ENCODE results near the gene TMED1.

The TMED1 gene

DNA sequence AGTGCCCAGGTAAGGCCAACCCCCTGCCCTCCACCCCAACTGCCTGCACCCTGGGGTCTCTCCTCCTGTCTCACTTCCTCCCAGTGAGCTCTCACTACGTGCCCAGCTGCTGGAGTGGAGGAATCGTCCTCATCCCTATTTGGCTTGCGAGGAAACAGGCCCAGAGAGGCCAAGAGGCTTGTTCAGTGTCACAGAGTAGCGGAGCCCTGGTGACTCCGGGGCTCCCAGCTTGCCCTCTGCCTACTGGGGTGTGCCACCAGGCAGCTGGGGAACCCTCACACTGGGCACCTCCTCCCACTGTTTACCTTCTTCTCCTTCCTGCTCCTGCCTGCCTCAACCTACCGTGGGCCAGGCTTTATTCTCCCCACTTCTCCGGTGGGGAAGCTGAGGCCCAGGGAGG, 5.6 kb downstream of the TMED1 start:
- Histone ChIP-seq H3K4me3 (ENCODE audit: low read depth, low read length) (no peak overlapping the region), H3K9me3 (ENCODE audit: severe bottlenecking) (no peaks in the 10 kb centered on the region), H3K27me3 (ENCODE audit: insufficient read depth, low read depth, severe bottlenecking) (no peaks in the 10 kb centered on the region), H3K36me3 (peaks cover 75% of the 10 kb centered on the region), H3K27ac (no peak overlapping the region)
- no peak for DNase-seq
- TF ChIP-seq, protein P1, sequence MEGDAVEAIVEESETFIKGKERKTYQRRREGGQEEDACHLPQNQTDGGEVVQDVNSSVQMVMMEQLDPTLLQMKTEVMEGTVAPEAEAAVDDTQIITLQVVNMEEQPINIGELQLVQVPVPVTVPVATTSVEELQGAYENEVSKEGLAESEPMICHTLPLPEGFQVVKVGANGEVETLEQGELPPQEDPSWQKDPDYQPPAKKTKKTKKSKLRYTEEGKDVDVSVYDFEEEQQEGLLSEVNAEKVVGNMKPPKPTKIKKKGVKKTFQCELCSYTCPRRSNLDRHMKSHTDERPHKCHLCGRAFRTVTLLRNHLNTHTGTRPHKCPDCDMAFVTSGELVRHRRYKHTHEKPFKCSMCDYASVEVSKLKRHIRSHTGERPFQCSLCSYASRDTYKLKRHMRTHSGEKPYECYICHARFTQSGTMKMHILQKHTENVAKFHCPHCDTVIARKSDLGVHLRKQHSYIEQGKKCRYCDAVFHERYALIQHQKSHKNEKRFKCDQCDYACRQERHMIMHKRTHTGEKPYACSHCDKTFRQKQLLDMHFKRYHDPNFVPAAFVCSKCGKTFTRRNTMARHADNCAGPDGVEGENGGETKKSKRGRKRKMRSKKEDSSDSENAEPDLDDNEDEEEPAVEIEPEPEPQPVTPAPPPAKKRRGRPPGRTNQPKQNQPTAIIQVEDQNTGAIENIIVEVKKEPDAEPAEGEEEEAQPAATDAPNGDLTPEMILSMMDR (IDR thresholded peaks at IDR 0.05; ENCODE audit: low read depth, low read length): no peak

DNA sequence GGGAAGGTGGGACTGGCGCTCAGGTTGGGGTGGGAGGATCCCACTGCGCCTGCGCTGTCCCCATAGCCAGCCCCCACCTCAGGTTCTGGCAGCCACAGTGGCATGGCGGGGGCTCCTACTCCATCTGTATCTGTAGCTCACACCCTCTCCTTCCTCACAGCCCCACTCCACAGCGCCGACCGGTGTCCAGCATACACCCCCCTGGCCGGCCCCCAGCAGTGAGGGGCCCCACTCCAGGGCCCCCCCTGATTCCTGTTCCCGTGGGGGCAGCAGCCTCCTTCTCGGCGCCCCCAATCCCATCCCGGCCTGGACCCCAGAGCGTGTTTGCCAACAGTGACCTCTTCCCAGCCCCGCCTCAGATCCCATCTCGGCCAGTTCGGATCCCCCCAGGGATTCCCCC, 6.0 kb downstream of the TMED1 start:
- peaks cover 75% of the 10 kb centered on the region for H3K36me3 ChIP-seq
- H3K27me3 ChIP-seq (ENCODE audit: insufficient read depth, low read depth, severe bottlenecking): no peaks in the 10 kb centered on the region
- no peaks in the 10 kb centered on the region for H3K9me3 ChIP-seq (ENCODE audit: severe bottlenecking)
- H3K4me3 ChIP-seq (ENCODE audit: low read depth, low read length): no peak overlapping the region
- H3K27ac ChIP-seq: peak overlapping the region; percentile 72
- no peak for DNase-seq
- TF ChIP-seq, protein P1 (IDR thresholded peaks at IDR 0.05; ENCODE audit: low read depth, low read length): no peak

DNA sequence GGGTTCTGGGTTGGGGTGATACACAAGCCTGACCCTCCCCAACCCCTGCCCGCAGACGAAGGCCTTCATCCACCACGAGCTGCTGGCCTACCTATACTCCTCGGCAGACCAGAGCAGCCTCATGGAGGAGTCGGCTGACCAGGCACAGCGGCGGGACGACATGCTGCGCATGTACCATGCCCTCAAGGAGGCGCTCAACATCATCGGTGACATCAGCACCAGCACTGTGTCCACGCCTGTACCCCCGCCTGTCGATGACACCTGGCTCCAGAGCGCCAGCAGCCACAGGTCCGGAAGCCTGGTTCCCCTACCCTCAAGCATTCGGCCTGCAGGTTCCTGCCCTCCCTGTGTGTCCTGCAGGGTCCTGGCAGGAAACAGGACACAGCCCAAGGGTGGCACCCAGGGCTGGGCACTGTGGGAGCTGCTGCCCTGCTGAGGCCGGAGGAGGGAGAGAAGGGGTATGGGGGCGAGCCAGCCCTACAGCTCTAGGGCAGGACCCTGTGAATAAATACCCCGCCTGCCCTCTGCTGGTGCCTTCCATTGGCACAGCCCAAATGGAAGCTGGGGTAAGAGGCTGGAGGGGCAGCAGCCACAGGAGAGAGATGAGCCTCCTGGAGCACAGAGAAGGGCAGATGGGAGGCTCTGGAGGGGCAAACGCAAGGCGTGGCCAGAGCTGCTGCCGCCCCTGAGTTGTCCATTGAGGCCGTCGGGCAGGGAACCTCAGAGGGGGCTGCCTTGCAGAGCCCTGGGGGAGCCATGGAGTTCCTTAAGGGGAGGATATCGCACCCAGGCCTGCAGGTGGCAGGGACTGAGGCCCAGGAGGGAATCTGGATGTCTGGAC, 6.8 kb downstream of the TMED1 start:
- TF ChIP-seq, protein P1 (IDR thresholded peaks at IDR 0.05; ENCODE audit: low read depth, low read length): peak; percentile 31; the same call in 1 of the 2 replicates
- no peaks in the 10 kb centered on the region for H3K27me3 ChIP-seq (ENCODE audit: insufficient read depth, low read depth, severe bottlenecking)
- peak overlapping the region; percentile 72 for H3K27ac ChIP-seq
- peaks cover 78% of the 10 kb centered on the region for H3K36me3 ChIP-seq
- no peaks in the 10 kb centered on the region for H3K9me3 ChIP-seq (ENCODE audit: severe bottlenecking)
- H3K4me3 ChIP-seq (ENCODE audit: low read depth, low read length): no peak overlapping the region
- DNase-seq: peak; percentile 39

DNA sequence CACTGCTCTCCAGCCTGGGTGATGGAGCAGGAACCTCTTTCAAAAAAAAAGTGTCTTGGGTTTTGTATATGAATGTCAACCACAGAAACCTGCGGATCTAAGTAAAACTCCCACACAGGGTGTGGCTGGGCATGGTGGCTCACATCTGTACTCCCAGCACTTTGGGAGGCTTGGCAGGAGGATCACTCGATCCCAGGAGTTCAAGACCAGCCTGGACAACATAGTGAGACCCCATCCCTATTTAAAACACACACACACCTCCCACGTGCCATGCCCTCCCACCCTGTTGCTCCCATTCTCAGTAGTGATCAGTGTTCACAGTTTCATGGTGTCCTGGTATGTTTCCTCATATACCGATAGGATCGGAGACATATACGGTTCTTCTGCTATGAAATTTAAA, 9.2 kb downstream of the TMED1 start:
- H3K27ac ChIP-seq: peak overlapping the region; percentile 72
- no peak overlapping the region for H3K4me3 ChIP-seq (ENCODE audit: low read depth, low read length)
- DNase-seq: no peak
- H3K27me3 ChIP-seq (ENCODE audit: insufficient read depth, low read depth, severe bottlenecking): no peaks in the 10 kb centered on the region
- H3K9me3 ChIP-seq (ENCODE audit: severe bottlenecking): no peaks in the 10 kb centered on the region
- TF ChIP-seq, protein P1 (IDR thresholded peaks at IDR 0.05; ENCODE audit: low read depth, low read length): no peak
- peaks cover 77% of the 10 kb centered on the region for H3K36me3 ChIP-seq

DNA sequence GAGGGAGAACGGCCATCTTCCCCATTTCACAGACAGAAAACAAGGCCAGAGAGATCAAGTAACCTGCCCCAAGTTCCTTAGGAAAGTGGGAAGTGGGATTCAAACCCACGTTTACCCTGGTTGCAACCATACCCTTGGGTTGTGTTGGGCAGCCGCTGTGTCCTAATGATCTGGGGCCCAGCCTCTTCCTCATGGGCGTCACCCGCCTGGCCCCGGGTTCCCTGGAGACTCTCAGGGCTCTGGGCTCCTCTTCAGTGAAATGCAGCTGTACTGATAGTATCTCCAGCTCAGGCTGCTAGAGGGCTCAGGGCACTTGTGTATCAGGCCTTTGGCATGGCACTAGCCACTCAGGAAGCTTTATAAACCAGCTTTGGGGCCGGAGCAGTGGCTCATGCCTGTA, 9.8 kb downstream of the TMED1 start:
- no peak for DNase-seq
- Histone ChIP-seq H3K4me3 (ENCODE audit: low read depth, low read length) (no peak overlapping the region), H3K36me3 (peaks cover 78% of the 10 kb centered on the region), H3K9me3 (ENCODE audit: severe bottlenecking) (no peaks in the 10 kb centered on the region), H3K27ac (no peak overlapping the region), H3K27me3 (ENCODE audit: insufficient read depth, low read depth, severe bottlenecking) (no peaks in the 10 kb centered on the region)
- TF ChIP-seq, protein P1 (IDR thresholded peaks at IDR 0.05; ENCODE audit: low read depth, low read length): no peak

Measured in WERI-Rb-1 (cell line).